OCI-LY3 (cell line): ENCODE results near the gene DNASE1L2.

Experiments
- H2AFZ ChIP-seq: fragments of 200-600, 300-600 bp; shearing (Covaris generic); 2 replicates; pipeline ENCODE4 v1.6.0; 2014; ENCODE audit warnings: antibody characterized with exemption, low read depth, low read length
- H3K27ac ChIP-seq: fragments of 200-600, 300-600 bp; sonication (generic); 2 replicates; pipeline ENCODE4 v1.5.1; 2014; ENCODE audit warnings: mild to moderate bottlenecking, low read length, moderate library complexity, mixed read lengths
- H3K27me3 ChIP-seq: fragments of 200-600, 300-600 bp; sonication (generic); 2 replicates; pipeline ENCODE4 v1.6.1; 2014; ENCODE audit warnings: low read depth, low read length, mixed read lengths
- H3K36me3 ChIP-seq: fragments of 200-600, 300-600 bp; sonication (generic); replicated peaks from 2 replicates; pipeline ENCODE3; 2014; ENCODE audit warnings: low read depth, low read length, mixed read lengths
- H3K4me1 ChIP-seq: fragments of 300-600, 200-600 bp; sonication (generic); 2 replicates; pipeline ENCODE4 v1.6.1; 2014; ENCODE audit warnings: low read length, mixed read lengths
- H3K4me2 ChIP-seq: fragments of 200-600, 300-600 bp; sonication (generic); 2 replicates; pipeline ENCODE4 v1.6.1; 2014; ENCODE audit warnings: low read length, mixed read lengths
- H3K4me3 ChIP-seq: fragments of 300-600, 200-600 bp; sonication (generic); 2 replicates; pipeline ENCODE4 v1.5.1; 2014; ENCODE audit warnings: antibody characterized with exemption, mild to moderate bottlenecking, low read length, moderate library complexity
- H3K79me2 ChIP-seq: fragments of 300-600, 200-600 bp; shearing (Covaris generic); 2 replicates; pipeline ENCODE4 v1.6.1; 2014; ENCODE audit warnings: mild to moderate bottlenecking, low read length, mixed read lengths
- H3K9ac ChIP-seq: fragments of 300-600, 200-600 bp; shearing (Covaris generic); 2 replicates; pipeline ENCODE4 v1.6.0; 2014; ENCODE audit warnings: mild to moderate bottlenecking, low read length, moderate library complexity
- H3K9me3 ChIP-seq: fragments of 200-600, 300-600 bp; shearing (Covaris generic); 2 replicates; pipeline ENCODE4 v1.6.1; 2014; ENCODE audit warnings: low read length, mixed read lengths; ENCODE audit not compliant: insufficient read depth
- H4K20me1 ChIP-seq: fragments of 200-600, 300-600 bp; sonication (generic); 2 replicates; pipeline ENCODE4 v1.6.1; 2016; ENCODE audit warnings: low read length, mixed read lengths; ENCODE audit not compliant: insufficient read depth
- CTCF ChIP-seq: fragments of 200-600, 300-600 bp; sonication (generic); IDR thresholded peaks from 2 replicates; pipeline ENCODE4 v1.5.1; 2014; ENCODE audit warnings: antibody characterized with exemption, low read length, low read depth
- EZH2phosphoT487 ChIP-seq: fragments of 200-600 bp; shearing (Covaris generic); IDR thresholded peaks from 2 replicates; pipeline ENCODE4 v1.6.1; 2018; ENCODE audit warnings: antibody characterized with exemption, mixed run types, low read depth

Gene DNASE1L2

GRCh38 chr16:2212362-2213324 is 23.6 kb upstream of the DNASE1L2 start:
- Histone ChIP-seq H3K4me3 (peak overlapping the region; percentile 98), H3K4me1 (peaks cover 12% of the 10 kb centered on the region), H2AFZ (no peak overlapping the region), H3K9ac (peak overlapping the region; percentile 81; the same call in 1 of the 2 replicates), H4K20me1 (peaks cover 7% of the 10 kb centered on the region), H3K4me2 (peak overlapping the region; percentile 88), H3K79me2 (peaks cover 20% of the 10 kb centered on the region), H3K27ac (no peak overlapping the region), H3K9me3 (no peaks in the 10 kb centered on the region), H3K36me3 (peaks cover 16% of the 10 kb centered on the region), H3K27me3 (no peaks in the 10 kb centered on the region)
- TF ChIP-seq EZH2phosphoT487 (no peak), CTCF (no peak)

- Histone ChIP-seq H3K27ac (no peak overlapping the region), H3K27me3 (no peaks in the 10 kb centered on the region), H3K4me2 (peak overlapping the region; percentile 88), H4K20me1 (peaks cover 7% of the 10 kb centered on the region), H2AFZ (no peak overlapping the region), H3K36me3 (peaks cover 13% of the 10 kb centered on the region), H3K9me3 (no peaks in the 10 kb centered on the region), H3K4me3 (peak overlapping the region; percentile 98), H3K79me2 (peaks cover 20% of the 10 kb centered on the region), H3K9ac (peak overlapping the region; percentile 81), H3K4me1 (peaks cover 12% of the 10 kb centered on the region)
- TF ChIP-seq CTCF = no peak
- TF ChIP-seq EZH2phosphoT487 = no peak
Measured at GRCh38 chr16:2213817-2214718, 22.2 kb upstream of the DNASE1L2 start.

GRCh38 chr16:2214719-2214968 is 21.6 kb upstream of the DNASE1L2 start, which contains the start of gene PGP:
PGP (minus strand) TSS chr16:2214840; CDS start chr16:2214777, 63 bp downstream.
- Histone ChIP-seq H3K27ac (peak within 1 kb of the TSS; percentile 68), H4K20me1 (peaks cover 7% of the 10 kb centered on the region), H3K4me3 (peak within 1 kb of the TSS; percentile 98), H3K9ac (peak within 1 kb of the TSS; percentile 82), H3K9me3 (no peaks in the 10 kb centered on the region), H3K4me1 (peaks cover 12% of the 10 kb centered on the region), H2AFZ (no peak within 1 kb of the TSS; the same call in 1 of the 2 replicates), H3K27me3 (no peaks in the 10 kb centered on the region), H3K4me2 (peak within 1 kb of the TSS; percentile 88), H3K79me2 (peaks cover 20% of the 10 kb centered on the region), H3K36me3 (peaks cover 10% of the 10 kb centered on the region)
- TF ChIP-seq EZH2phosphoT487 = no peak
- no peak for TF ChIP-seq CTCF

GRCh38 chr16:2216330-2216729 is 19.9 kb upstream of the DNASE1L2 start:
- H3K4me3 ChIP-seq = peak overlapping the region; percentile 84
- H3K9ac ChIP-seq = no peak overlapping the region

More at GRCh38 chr16:2216330-2216729, 19.9 kb upstream of the DNASE1L2 start:
- H3K27me3 ChIP-seq = no peaks in the 10 kb centered on the region
- peaks cover 10% of the 10 kb centered on the region for H3K36me3 ChIP-seq
- no peak for TF ChIP-seq EZH2phosphoT487
- no peak for TF ChIP-seq CTCF
- peaks cover 12% of the 10 kb centered on the region for H3K4me1 ChIP-seq
- peaks cover 20% of the 10 kb centered on the region for H3K79me2 ChIP-seq
- peak overlapping the region; percentile 36 for H3K4me2 ChIP-seq
- no peaks in the 10 kb centered on the region for H3K9me3 ChIP-seq
- H3K27ac ChIP-seq = no peak overlapping the region
- H2AFZ ChIP-seq = no peak overlapping the region
- H4K20me1 ChIP-seq = peaks cover 7% of the 10 kb centered on the region
